Lower leg skin (tissue), 4 donors: Measurements from ENCODE around the gene TMEM89. TPM values are rescaled to one million over a fixed set of nuclear protein-coding genes. Genes with fewer than 3 reads are reported as not detected.
A peak's percentile ranks its signal among the peaks of the same experiment; 100 is the strongest.

ENCODE experiments used
- DNase-seq, 2 donors: peaks; one replicate each; pipeline ENCODE4 v3.0.0-alpha.2; 2019; ENCODE audit warnings: low spot score in 2 of 2
- H3K4me3 ChIP-seq: fragments of 200-600 bp; sonication (generic); 2 replicates; pipeline ENCODE4 v1.5.1; 2017; ENCODE audit warnings: mild to moderate bottlenecking, low read depth; ENCODE audit not compliant: poor library complexity, severe bottlenecking
- CTCF ChIP-seq, 3 donors: fragments of 450-650 bp; IDR thresholded peaks; one replicate each; pipeline ENCODE4 v1.5.1; 2016; ENCODE audit warnings: antibody characterized with exemption in 3 of 3, mild to moderate bottlenecking in 3 of 3, moderate library complexity in 2 of 3
- POLR2A ChIP-seq, 2 donors: fragments of 450-650 bp; IDR thresholded peaks; one replicate each; pipeline ENCODE4 v1.6.1; 2016 to 2017; ENCODE audit warnings: antibody characterized with exemption in 2 of 2, mild to moderate bottlenecking in 1 of 2, moderate library complexity in 1 of 2
- WGBS, 2 donors: methylation state at CpG; one replicate each; pipeline ENCODE4 v1.1.5; 2018; 5-methylcytosine and 5-hydroxymethylcytosine counted together
- intact Hi-C: fragments of 100-400 bp; cut with DNase I; formaldehyde crosslinking; loops from one replicate; pipeline ENCODE4 v1.15.0; 2023; ENCODE audit warnings: low total_unique reads
- total RNA-seq, 4 donors: library from RNA; depleted of rRNA; stranded (reverse); fragments of >200 nt; gene quantifications; one replicate each; pipeline ENCODE4 v1.1.0, GENCODE V29; 2016

Gene TMEM89
- not detected for total RNA-seq

GRCh38 chr3:48621461-48621869 lies at the start of gene TMEM89:
Gene TMEM89, minus strand, starts transcription at chr3:48621769. Its CDS starts 13 bp downstream, at chr3:48621756.
- DNase-seq, result no peak
- TF ChIP-seq POLR2A (IDR thresholded peaks at IDR 0.05) (no peak), CTCF (IDR thresholded peaks at IDR 0.05) (no peak)
- intact Hi-C loops, result no loop called here
- H3K4me3 ChIP-seq, result no peak within 1 kb of the TSS
- 89 to 95% methylated on average over 9 to 18 of the region's 19 CpGs for WGBS, 2 donors

GRCh38 chr3:48664929-48665328 lies 43.4 kb upstream of the TMEM89 start:
- no peak for TF ChIP-seq CTCF (IDR thresholded peaks at IDR 0.05)
- no peak for TF ChIP-seq POLR2A (IDR thresholded peaks at IDR 0.05)
- H3K4me3 ChIP-seq, result no peak overlapping the region
- 74 to 76% methylated on average over 4 of the region's 4 CpGs for WGBS, 2 donors
- DNase-seq, result no peak
- intact Hi-C loops, result no loop called here

GRCh38 chr3:48664313-48664644 lies 42.7 kb upstream of the TMEM89 start:
- 51 to 56% methylated on average over 11 of the region's 11 CpGs for WGBS, 2 donors
- TF ChIP-seq POLR2A (IDR thresholded peaks at IDR 0.05) (no peak), CTCF (IDR thresholded peaks at IDR 0.05) (no peak)
- no peak for DNase-seq
- intact Hi-C loops, result no loop called here
- H3K4me3 ChIP-seq, result no peak overlapping the region

- intact Hi-C loops, result no loop called here
- peak overlapping the region; percentile 2 for H3K4me3 ChIP-seq
- 0% methylated on average over 44 to 56 of the region's 66 CpGs for WGBS, 2 donors
- peak; percentile 90 to 97 for DNase-seq
- TF ChIP-seq CTCF (IDR thresholded peaks at IDR 0.05) (peak in 1 of 3 donors; percentile 26), POLR2A (IDR thresholded peaks at IDR 0.05) (no peak)
These were observed 42.1 kb upstream of the TMEM89 start for GRCh38 chr3:48663489-48664312.

- DNase-seq, result peak; percentile 44 to 91
- WGBS, 2 donors, result 1 to 3% methylated on average over 29 to 43 of the region's 52 CpGs
- no peak for TF ChIP-seq CTCF (IDR thresholded peaks at IDR 0.05)
- no peak for TF ChIP-seq POLR2A (IDR thresholded peaks at IDR 0.05)
- H3K4me3 ChIP-seq, result peak within 1 kb of the TSS; percentile 2
- intact Hi-C loops, result no loop called here
These were observed 41.4 kb upstream of the TMEM89 start, which contains the start of gene CELSR3 for GRCh38 chr3:48662753-48663488. Gene CELSR3, minus strand, starts transcription at chr3:48662886. Its CDS starts 252 bp downstream, at chr3:48662634.
